Left forelimb (tissue), 1 donor: ENCODE results near the gene SORBS1.
"Not testable (repeated sequence)": the region's sequence is repeated elsewhere in the genome, so short reads cannot be mapped to it uniquely, and the experiment has no call there.

Source experiments
- DNase-seq: peaks from one replicate; pipeline ENCODE4 v3.0.0-alpha.2; 2018; ENCODE audit warnings: low spot score

SORBS1 gene

GRCh38 chr10:95388539-95388938 is 172.6 kb downstream of the SORBS1 start:
- DNase-seq, result no peak

- no peak for DNase-seq
Measured at GRCh38 chr10:95388109-95388471, 173.1 kb downstream of the SORBS1 start.

- DNase-seq, result no peak
Measured at GRCh38 chr10:95384011-95384704, 177.0 kb downstream of the SORBS1 start.

- no peak for DNase-seq
Measured at GRCh38 chr10:95382596-95382995, 178.6 kb downstream of the SORBS1 start.

- DNase-seq, result no peak
Measured at GRCh38 chr10:95382174-95382573, 179.0 kb downstream of the SORBS1 start.

GRCh38 chr10:95377950-95378349 is 183.2 kb downstream of the SORBS1 start:
- no peak for DNase-seq

- no peak for DNase-seq
Measured at GRCh38 chr10:95375418-95375817, 185.8 kb downstream of the SORBS1 start.

GRCh38 chr10:95374597-95375209 is 186.5 kb downstream of the SORBS1 start:
- no peak for DNase-seq

GRCh38 chr10:95373660-95374059 is 187.5 kb downstream of the SORBS1 start:
- DNase-seq, result no peak

GRCh38 chr10:95364342-95364741 is 196.8 kb downstream of the SORBS1 start:
- DNase-seq, result no peak

GRCh38 chr10:95363303-95363912 is 197.8 kb downstream of the SORBS1 start:
- DNase-seq, result no peak

- no peak for DNase-seq
Measured at GRCh38 chr10:95360122-95360714, 201.0 kb downstream of the SORBS1 start.

GRCh38 chr10:95359466-95359865 is 201.7 kb downstream of the SORBS1 start:
- DNase-seq, result no peak

- no peak for DNase-seq
Measured at GRCh38 chr10:95356190-95356955, 204.8 kb downstream of the SORBS1 start.

GRCh38 chr10:95355301-95355700 is 205.9 kb downstream of the SORBS1 start:
- no peak for DNase-seq

- DNase-seq, result no peak
Measured at GRCh38 chr10:95354110-95354509, 207.1 kb downstream of the SORBS1 start.

GRCh38 chr10:95353123-95353522 is 208.0 kb downstream of the SORBS1 start:
- DNase-seq, result no peak

GRCh38 chr10:95352684-95353083 is 208.5 kb downstream of the SORBS1 start:
- DNase-seq, result no peak

- DNase-seq, result no peak
Measured at GRCh38 chr10:95350830-95351228, 210.3 kb downstream of the SORBS1 start.

- DNase-seq, result no peak
Measured at GRCh38 chr10:95350219-95350829, 210.8 kb downstream of the SORBS1 start.

GRCh38 chr10:95347402-95347766 is 213.8 kb downstream of the SORBS1 start:
- DNase-seq, result not testable (repeated sequence)
